ENCODE measurements around the gene MLKL. TPM values are rescaled to one million over a fixed set of nuclear protein-coding genes. Genes with fewer than 3 reads are reported as not detected.
A peak's percentile ranks its signal among the peaks of the same experiment; 100 is the strongest.

The MLKL gene
- total and polyA plus RNA-seq, 2 of the 13 experiments (the other 11 are each of a cell fraction or from before 2014, with no cell fraction given): 6.4 to 10.7 TPM

DNA sequence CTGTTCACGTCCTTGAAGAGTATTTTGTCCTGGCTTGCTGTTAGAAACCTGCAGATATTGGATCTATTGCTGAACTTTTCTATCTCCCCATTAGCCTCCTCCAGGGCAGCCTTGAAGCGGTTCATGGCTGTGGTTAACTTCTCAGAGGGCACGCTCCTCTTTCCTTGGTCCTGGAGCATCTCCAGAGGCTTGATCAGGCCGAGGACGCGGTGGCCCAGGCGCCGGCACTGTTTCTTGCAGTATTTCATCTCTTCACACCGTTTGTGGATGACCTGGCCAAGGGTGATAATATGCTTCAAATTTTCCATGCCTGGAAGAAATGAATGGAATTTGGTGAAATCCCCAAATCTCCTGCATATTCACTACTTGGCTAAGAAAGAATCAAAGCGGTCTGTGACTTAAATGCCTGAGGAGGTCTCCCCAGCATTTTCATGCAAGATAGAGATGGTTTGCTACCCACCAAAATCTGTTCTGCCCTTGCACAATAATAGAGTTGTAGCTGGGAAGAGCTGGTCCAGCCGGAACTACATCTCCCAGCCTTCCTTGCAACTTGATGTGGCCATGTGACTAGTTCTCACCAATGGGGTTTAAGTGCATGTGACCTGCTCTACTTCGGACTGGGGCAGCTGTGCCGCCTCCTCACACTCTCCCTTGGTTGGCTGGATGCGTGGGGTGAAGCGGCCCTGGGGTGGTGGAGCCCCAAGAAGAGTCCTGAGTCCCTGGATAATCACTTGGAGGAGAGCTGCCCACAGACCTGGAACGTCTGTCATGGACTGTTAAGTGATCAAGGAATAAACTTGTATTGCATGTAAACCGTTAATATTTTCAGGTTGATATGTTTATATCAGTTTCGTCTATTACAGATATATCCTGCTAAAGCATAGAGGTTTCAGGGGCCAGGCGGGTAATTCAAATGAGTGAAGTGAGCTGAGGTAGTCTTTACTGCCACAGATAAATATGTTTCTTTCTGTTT, 4.9 kb downstream of the MLKL start (continued):
- TF ChIP-seq, protein P1, sequence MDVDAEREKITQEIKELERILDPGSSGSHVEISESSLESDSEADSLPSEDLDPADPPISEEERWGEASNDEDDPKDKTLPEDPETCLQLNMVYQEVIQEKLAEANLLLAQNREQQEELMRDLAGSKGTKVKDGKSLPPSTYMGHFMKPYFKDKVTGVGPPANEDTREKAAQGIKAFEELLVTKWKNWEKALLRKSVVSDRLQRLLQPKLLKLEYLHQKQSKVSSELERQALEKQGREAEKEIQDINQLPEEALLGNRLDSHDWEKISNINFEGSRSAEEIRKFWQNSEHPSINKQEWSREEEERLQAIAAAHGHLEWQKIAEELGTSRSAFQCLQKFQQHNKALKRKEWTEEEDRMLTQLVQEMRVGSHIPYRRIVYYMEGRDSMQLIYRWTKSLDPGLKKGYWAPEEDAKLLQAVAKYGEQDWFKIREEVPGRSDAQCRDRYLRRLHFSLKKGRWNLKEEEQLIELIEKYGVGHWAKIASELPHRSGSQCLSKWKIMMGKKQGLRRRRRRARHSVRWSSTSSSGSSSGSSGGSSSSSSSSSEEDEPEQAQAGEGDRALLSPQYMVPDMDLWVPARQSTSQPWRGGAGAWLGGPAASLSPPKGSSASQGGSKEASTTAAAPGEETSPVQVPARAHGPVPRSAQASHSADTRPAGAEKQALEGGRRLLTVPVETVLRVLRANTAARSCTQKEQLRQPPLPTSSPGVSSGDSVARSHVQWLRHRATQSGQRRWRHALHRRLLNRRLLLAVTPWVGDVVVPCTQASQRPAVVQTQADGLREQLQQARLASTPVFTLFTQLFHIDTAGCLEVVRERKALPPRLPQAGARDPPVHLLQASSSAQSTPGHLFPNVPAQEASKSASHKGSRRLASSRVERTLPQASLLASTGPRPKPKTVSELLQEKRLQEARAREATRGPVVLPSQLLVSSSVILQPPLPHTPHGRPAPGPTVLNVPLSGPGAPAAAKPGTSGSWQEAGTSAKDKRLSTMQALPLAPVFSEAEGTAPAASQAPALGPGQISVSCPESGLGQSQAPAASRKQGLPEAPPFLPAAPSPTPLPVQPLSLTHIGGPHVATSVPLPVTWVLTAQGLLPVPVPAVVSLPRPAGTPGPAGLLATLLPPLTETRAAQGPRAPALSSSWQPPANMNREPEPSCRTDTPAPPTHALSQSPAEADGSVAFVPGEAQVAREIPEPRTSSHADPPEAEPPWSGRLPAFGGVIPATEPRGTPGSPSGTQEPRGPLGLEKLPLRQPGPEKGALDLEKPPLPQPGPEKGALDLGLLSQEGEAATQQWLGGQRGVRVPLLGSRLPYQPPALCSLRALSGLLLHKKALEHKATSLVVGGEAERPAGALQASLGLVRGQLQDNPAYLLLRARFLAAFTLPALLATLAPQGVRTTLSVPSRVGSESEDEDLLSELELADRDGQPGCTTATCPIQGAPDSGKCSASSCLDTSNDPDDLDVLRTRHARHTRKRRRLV (CRISPR knock-in tag; IDR thresholded peaks at IDR 0.05): no peak
- no peak for TF ChIP-seq ZNF256 (CRISPR knock-in tag; conservative IDR thresholded peaks at IDR 0.05)
- no peak for TF ChIP-seq RELA (CRISPR knock-in tag; IDR thresholded peaks at IDR 0.05)
- TF ChIP-seq ZC3H13 (CRISPR knock-in tag; IDR thresholded peaks at IDR 0.05): 0 out of 2 replicates have a peak, but pooled peaks have one; percentile 25
- peak; percentile 81; the same call in 1 of the 2 replicates for TF ChIP-seq TFDP1 (CRISPR knock-in tag; IDR thresholded peaks at IDR 0.05; ENCODE audit: borderline replicate concordance)
- TF ChIP-seq TCF7L2 (IDR thresholded peaks at IDR 0.05; ENCODE audit: low read depth, low read length): no peak
- no peak for TF ChIP-seq CCAR2 (optimal IDR thresholded peaks at IDR 0.05; ENCODE audit: low read depth, low read length)
- TF ChIP-seq ZNF577 (CRISPR knock-in tag; IDR thresholded peaks at IDR 0.05; ENCODE audit: borderline replicate concordance, low read depth): no peak
- TF ChIP-seq ZBTB43 (CRISPR knock-in tag; conservative IDR thresholded peaks at IDR 0.05): no peak
- no peak for TF ChIP-seq MAFF (IDR thresholded peaks at IDR 0.05; ENCODE audit: low read depth, low read length)
- 0 out of 2 replicates have a peak, but pooled peaks have one; percentile 29 for TF ChIP-seq ZNF431 (CRISPR knock-in tag; IDR thresholded peaks at IDR 0.05; ENCODE audit: borderline replicate concordance, low read depth)
- no peak for TF ChIP-seq JDP2 (CRISPR knock-in tag; IDR thresholded peaks at IDR 0.05; ENCODE audit: borderline replicate concordance)
- peak; percentile 75 for TF ChIP-seq BHLHE40 (IDR thresholded peaks at IDR 0.05; ENCODE audit: low read length)
- TF ChIP-seq TP53 (CRISPR knock-in tag; conservative IDR thresholded peaks at IDR 0.05): no peak
- TF ChIP-seq ZNF7 (CRISPR knock-in tag; IDR thresholded peaks at IDR 0.05): peak; percentile 50; the same call in 1 of the 2 replicates
- TF ChIP-seq, protein P2, sequence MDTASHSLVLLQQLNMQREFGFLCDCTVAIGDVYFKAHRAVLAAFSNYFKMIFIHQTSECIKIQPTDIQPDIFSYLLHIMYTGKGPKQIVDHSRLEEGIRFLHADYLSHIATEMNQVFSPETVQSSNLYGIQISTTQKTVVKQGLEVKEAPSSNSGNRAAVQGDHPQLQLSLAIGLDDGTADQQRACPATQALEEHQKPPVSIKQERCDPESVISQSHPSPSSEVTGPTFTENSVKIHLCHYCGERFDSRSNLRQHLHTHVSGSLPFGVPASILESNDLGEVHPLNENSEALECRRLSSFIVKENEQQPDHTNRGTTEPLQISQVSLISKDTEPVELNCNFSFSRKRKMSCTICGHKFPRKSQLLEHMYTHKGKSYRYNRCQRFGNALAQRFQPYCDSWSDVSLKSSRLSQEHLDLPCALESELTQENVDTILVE (CRISPR knock-in tag; IDR thresholded peaks at IDR 0.05): peak; percentile 76
- TF ChIP-seq MBD4 (IDR thresholded peaks at IDR 0.05; ENCODE audit: borderline replicate concordance, low read length): no peak
- TF ChIP-seq ZNF589 (CRISPR knock-in tag; conservative IDR thresholded peaks at IDR 0.05): no peak
- TF ChIP-seq, protein P3, sequence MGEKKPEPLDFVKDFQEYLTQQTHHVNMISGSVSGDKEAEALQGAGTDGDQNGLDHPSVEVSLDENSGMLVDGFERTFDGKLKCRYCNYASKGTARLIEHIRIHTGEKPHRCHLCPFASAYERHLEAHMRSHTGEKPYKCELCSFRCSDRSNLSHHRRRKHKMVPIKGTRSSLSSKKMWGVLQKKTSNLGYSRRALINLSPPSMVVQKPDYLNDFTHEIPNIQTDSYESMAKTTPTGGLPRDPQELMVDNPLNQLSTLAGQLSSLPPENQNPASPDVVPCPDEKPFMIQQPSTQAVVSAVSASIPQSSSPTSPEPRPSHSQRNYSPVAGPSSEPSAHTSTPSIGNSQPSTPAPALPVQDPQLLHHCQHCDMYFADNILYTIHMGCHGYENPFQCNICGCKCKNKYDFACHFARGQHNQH (CRISPR knock-in tag; IDR thresholded peaks at IDR 0.05): peak; percentile 59; the same call in 1 of the 2 replicates

Data from HepG2 (cell line).